H7 (cell line): ENCODE results near the gene ACTL9. TPM values are rescaled to one million over a fixed set of nuclear protein-coding genes. Genes with fewer than 3 reads are reported as not detected.
"Not testable (repeated sequence)": the region's sequence is repeated elsewhere in the genome, so short reads cannot be mapped to it uniquely, and the experiment has no call there.

Experiments used
- DNase-seq: peaks from one replicate; pipeline ENCODE4 v3.0.0; 2012
- H3K27me3 ChIP-seq: 2 replicates; pipeline ENCODE4 v1.6.0; 2011; ENCODE audit warnings: mild to moderate bottlenecking, low read length; ENCODE audit not compliant: control insufficient read depth, insufficient read depth
- H3K36me3 ChIP-seq: replicated peaks from 2 replicates; pipeline ENCODE4 v1.5.1; 2011; ENCODE audit warnings: low read length; ENCODE audit not compliant: control insufficient read depth, insufficient read depth
- H3K4me3 ChIP-seq: 2 replicates; pipeline ENCODE4 v1.5.1; 2011; ENCODE audit warnings: low read depth, mild to moderate bottlenecking, control low read depth, low read length, moderate library complexity; ENCODE audit not compliant: insufficient read depth
- total RNA-seq: library from RNA; depleted of rRNA; stranded (reverse); fragments of >200 nt; shearing (Covaris generic); gene quantifications from 2 replicates; pipeline ENCODE4 v1.2.3, GENCODE V29; 2014; rRNA removed

Gene ACTL9
- total RNA-seq = not detected in 2 replicates

- H3K36me3 ChIP-seq = no peaks in the 10 kb centered on the region
- no peak within 1 kb of the TSS for H3K4me3 ChIP-seq
- peaks cover 2% of the 10 kb centered on the region; the same call in 1 of the 2 replicates for H3K27me3 ChIP-seq
- no peak for DNase-seq
These were observed at the start of gene ACTL9 for GRCh38 chr19:8698433-8699063. TSS of gene ACTL9 (minus strand) at chr19:8698795. CDS start at chr19:8698701, 94 bp downstream.

GRCh38 chr19:8739291-8740065, 40.9 kb upstream of the ACTL9 start:
- not testable (repeated sequence) for DNase-seq, H3K27me3 ChIP-seq, H3K36me3 ChIP-seq, H3K4me3 ChIP-seq

GRCh38 chr19:8738377-8738776, 39.8 kb upstream of the ACTL9 start:
- Histone ChIP-seq H3K4me3 (no peak overlapping the region), H3K27me3 (no peaks in the 10 kb centered on the region), H3K36me3 (no peaks in the 10 kb centered on the region)
- DNase-seq = no peak

GRCh38 chr19:8731428-8732169, 33.0 kb upstream of the ACTL9 start:
- no peak for DNase-seq
- no peaks in the 10 kb centered on the region for H3K27me3 ChIP-seq
- H3K36me3 ChIP-seq = no peaks in the 10 kb centered on the region
- no peak overlapping the region for H3K4me3 ChIP-seq

GRCh38 chr19:8724276-8724675, 25.7 kb upstream of the ACTL9 start:
- no peak for DNase-seq
- Histone ChIP-seq H3K36me3 (no peaks in the 10 kb centered on the region), H3K27me3 (no peaks in the 10 kb centered on the region), H3K4me3 (no peak overlapping the region)

- H3K4me3 ChIP-seq = no peak overlapping the region
- H3K36me3 ChIP-seq = no peaks in the 10 kb centered on the region
- no peaks in the 10 kb centered on the region for H3K27me3 ChIP-seq
- no peak for DNase-seq
These were observed 23.4 kb upstream of the ACTL9 start for GRCh38 chr19:8722032-8722431.

GRCh38 chr19:8721334-8721733, 22.7 kb upstream of the ACTL9 start, which contains the start of gene OR2Z1:
TSS of gene OR2Z1 (plus strand) at chr19:8721634. CDS start at chr19:8731029, 9,395 bp downstream.
- no peaks in the 10 kb centered on the region for H3K36me3 ChIP-seq
- DNase-seq = no peak
- no peaks in the 10 kb centered on the region for H3K27me3 ChIP-seq
- no peak within 1 kb of the TSS for H3K4me3 ChIP-seq

GRCh38 chr19:8710337-8710736, 11.7 kb upstream of the ACTL9 start:
- H3K36me3 ChIP-seq, H3K27me3 ChIP-seq, DNase-seq, H3K4me3 ChIP-seq: not testable (repeated sequence)

GRCh38 chr19:8705742-8706141, 7.1 kb upstream of the ACTL9 start:
- H3K36me3 ChIP-seq = no peaks in the 10 kb centered on the region
- H3K4me3 ChIP-seq = no peak overlapping the region
- peaks cover 1% of the 10 kb centered on the region; the same call in 1 of the 2 replicates for H3K27me3 ChIP-seq
- DNase-seq = no peak

- H3K4me3 ChIP-seq, H3K36me3 ChIP-seq, DNase-seq, H3K27me3 ChIP-seq: not testable (repeated sequence)
These were observed 6.7 kb upstream of the ACTL9 start for GRCh38 chr19:8705304-8705703.

- Histone ChIP-seq H3K4me3 (no peak overlapping the region), H3K36me3 (no peaks in the 10 kb centered on the region), H3K27me3 (peaks cover 1% of the 10 kb centered on the region; the same call in 1 of the 2 replicates)
- no peak for DNase-seq
These were observed 4.6 kb upstream of the ACTL9 start for GRCh38 chr19:8703223-8703622.

- peaks cover 2% of the 10 kb centered on the region for H3K27me3 ChIP-seq
- H3K4me3 ChIP-seq = no peak overlapping the region
- no peak for DNase-seq
- H3K36me3 ChIP-seq = no peaks in the 10 kb centered on the region
These were observed 3.8 kb upstream of the ACTL9 start for GRCh38 chr19:8702350-8702749.

- Histone ChIP-seq H3K36me3 (no peaks in the 10 kb centered on the region), H3K27me3 (peaks cover 2% of the 10 kb centered on the region; the same call in 1 of the 2 replicates), H3K4me3 (no peak overlapping the region)
- DNase-seq = no peak
These were observed 2.4 kb upstream of the ACTL9 start for GRCh38 chr19:8700956-8701355.

- Histone ChIP-seq H3K4me3 (no peak overlapping the region), H3K27me3 (peaks cover 2% of the 10 kb centered on the region; the same call in 1 of the 2 replicates), H3K36me3 (no peaks in the 10 kb centered on the region)
- DNase-seq = no peak
These were observed 1.3 kb upstream of the ACTL9 start for GRCh38 chr19:8699908-8700307.
